C4-2B (cell line): ENCODE measurements around the gene OSBP2.

Experiments
- H3K27ac ChIP-seq: fragments of 450-650 bp; 2 replicates; pipeline ENCODE4 v1.5.1; 2017
- ZFX ChIP-seq: fragments of 450-650 bp; IDR thresholded peaks from 2 replicates; pipeline ENCODE4 v1.6.1; 2017
- TF ChIP-seq, protein P1 (sequence below): fragments of 450-650 bp; conservative IDR thresholded peaks from 2 replicates; pipeline ENCODE4 v1.5.1; 2017; ENCODE audit warnings: mild to moderate bottlenecking

OSBP2 gene

DNA sequence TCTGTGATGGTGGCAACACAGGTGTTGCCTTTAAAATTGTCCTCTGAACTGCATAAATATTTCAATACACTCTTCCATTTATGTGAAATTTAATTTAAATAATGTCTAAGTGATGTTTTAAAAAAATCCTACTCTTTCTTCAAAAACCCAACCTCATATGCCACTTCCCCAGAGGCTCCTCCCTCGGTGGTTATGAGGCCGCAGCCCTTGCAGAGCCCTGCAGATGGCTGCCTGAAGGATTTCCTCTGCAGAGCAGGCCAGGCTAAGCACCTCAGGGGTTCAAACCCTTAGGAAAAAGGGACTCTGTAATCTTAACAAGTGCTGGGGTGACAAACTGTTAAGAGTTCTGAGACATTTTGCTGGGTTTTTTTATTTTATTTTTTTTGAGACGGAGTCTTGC, 248.7 kb downstream of the OSBP2 start:
- no peak for TF ChIP-seq ZFX
- no peak overlapping the region for H3K27ac ChIP-seq

DNA sequence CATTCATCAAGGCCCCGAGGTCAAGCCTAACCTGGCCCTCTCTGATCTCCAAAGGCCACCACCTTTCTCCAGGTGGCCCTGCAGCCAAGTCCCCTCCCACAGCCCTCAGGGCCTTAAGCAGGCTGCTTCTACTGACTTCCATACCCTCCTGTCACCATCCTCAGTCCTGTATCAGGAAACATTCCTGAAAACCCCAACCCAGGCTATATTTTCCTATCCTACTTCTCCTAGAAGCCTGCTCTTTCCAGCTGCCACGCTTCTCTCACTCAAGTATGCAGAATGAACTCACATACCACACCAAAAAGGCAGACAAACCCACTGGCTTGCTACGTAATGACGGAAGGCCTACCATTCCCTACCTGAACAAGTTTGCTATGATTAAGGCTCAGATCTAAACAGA, 250.3 kb downstream of the OSBP2 start:
- H3K27ac ChIP-seq, result no peak overlapping the region
- no peak for TF ChIP-seq ZFX

DNA sequence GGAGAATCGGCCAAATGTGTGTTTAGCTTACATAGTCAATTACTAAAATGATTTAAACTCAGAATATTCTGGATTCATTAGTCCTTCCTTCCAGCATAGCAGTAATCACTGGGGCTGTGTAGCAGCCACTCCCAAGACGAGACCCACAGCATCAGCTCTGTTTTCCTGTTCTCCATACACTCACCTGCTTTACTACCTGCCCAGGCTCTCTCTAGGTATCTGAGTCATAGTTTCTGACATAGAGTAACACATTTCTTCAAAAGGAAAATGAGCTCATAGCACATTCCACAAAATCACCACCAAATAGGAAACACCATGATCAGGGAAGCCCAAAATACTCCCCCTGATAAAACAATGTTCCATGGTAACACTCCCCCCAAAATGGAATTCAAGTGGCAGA, 251.0 kb downstream of the OSBP2 start:
- TF ChIP-seq, protein P1, sequence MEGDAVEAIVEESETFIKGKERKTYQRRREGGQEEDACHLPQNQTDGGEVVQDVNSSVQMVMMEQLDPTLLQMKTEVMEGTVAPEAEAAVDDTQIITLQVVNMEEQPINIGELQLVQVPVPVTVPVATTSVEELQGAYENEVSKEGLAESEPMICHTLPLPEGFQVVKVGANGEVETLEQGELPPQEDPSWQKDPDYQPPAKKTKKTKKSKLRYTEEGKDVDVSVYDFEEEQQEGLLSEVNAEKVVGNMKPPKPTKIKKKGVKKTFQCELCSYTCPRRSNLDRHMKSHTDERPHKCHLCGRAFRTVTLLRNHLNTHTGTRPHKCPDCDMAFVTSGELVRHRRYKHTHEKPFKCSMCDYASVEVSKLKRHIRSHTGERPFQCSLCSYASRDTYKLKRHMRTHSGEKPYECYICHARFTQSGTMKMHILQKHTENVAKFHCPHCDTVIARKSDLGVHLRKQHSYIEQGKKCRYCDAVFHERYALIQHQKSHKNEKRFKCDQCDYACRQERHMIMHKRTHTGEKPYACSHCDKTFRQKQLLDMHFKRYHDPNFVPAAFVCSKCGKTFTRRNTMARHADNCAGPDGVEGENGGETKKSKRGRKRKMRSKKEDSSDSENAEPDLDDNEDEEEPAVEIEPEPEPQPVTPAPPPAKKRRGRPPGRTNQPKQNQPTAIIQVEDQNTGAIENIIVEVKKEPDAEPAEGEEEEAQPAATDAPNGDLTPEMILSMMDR, result no peak
- TF ChIP-seq ZFX, result no peak
- no peak overlapping the region for H3K27ac ChIP-seq

DNA sequence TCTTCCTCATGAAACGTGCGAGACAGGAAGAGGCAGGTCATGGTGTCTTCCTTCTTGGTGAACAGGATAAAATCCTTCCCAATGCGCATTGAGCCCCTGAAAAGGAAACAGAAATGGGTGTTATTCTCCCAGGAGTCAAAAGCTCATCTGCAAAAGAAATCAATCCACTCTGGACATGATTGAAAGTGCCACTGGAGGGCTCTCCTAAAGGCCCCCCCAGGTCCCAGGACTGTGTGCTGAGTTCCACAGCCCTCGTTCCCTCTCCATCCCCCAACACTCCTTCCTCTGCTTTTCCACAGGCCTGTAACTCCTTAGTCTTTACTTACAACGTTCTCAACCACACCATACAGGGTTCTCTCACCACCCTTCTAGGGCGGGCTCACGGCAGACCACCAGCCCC, 251.7 kb downstream of the OSBP2 start:
- H3K27ac ChIP-seq, result no peak overlapping the region
- TF ChIP-seq, protein P1, result no peak
- no peak for TF ChIP-seq ZFX

DNA sequence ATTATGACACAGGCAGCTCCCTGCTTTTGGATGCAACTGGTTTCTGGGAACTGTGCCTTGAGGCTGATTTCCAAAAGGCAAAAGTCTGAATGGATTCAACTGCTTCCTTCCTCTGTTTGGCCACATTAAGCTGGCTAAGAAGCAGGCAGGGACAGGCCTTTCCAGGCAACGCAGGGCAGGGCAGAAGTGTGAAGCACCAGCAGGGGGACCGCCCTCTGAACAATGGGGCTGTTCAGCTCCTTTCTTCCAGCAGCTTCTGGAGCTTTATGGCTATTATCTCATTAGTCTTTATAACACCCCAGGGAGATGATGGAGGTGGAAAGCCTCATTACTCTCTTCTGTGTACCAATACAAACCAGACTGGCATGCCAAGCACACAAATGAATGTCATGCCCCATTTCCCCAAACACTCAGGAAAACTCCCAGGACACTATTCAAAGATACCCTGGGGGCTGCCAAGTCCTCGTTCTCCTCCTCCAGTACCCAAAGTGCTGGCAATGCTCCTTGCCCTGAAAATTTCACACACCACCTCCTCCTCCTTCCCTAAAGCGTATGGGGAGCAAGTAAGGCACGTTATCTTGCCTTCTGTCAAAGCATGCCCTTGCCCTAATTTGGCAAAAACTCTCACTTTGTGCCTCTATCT, 252.6 kb downstream of the OSBP2 start:
- TF ChIP-seq ZFX, result no peak
- TF ChIP-seq, protein P1, result no peak
- H3K27ac ChIP-seq, result no peak overlapping the region

DNA sequence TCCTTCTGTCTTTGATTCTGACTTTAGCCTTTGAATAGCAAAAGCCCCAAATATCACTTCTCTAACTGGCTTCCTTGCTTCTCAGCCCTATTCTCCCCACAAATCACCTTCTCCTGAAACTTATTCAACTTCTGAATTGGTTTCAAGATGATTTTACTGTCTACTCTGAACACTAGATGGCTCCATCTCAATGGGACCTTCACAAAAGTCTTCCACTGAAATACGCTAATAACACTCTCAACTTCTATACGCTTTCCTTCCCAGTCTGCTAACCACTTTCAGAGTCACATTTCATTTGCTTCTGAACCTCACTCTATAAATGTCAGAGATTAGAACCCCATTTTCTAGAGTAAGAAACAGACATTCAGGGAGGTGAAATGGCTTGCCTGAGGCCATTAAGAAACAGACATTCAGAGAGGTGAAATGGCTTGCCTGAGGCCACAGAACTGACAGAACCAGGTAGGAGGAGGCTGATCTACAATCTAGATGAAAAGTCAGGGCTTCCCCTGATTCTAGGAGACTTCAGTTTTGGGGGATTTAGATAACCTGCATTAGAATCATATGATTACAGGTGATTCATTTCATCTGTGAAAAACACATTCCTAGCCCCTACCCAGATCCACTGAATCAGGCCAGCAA, 253.3 kb downstream of the OSBP2 start:
- TF ChIP-seq ZFX, result no peak
- TF ChIP-seq, protein P1, result peak; percentile 57

DNA sequence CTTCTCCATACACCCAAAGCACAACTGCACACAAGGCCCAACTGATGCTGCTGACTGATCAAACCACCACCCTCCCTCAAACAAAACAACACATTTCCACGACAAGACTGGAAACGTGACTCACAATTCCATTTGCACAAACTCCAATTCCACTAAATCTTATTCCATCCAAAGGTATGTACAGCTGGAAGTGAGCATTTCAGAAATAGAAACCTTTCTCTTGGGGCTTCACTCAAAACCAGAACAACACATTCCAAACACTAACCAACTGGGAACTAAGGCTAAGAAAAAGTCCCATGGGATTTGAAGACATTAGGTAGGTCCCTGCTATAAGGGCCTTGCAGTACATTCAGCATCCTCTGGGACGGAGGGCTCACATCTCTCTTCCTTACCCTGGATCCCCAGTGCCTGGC, 254.3 kb downstream of the OSBP2 start:
- H3K27ac ChIP-seq, result no peak overlapping the region
- no peak for TF ChIP-seq ZFX
- TF ChIP-seq, protein P1, result no peak

More for the DNA sequence above, 253.3 kb downstream of the OSBP2 start:
- no peak overlapping the region for H3K27ac ChIP-seq

DNA sequence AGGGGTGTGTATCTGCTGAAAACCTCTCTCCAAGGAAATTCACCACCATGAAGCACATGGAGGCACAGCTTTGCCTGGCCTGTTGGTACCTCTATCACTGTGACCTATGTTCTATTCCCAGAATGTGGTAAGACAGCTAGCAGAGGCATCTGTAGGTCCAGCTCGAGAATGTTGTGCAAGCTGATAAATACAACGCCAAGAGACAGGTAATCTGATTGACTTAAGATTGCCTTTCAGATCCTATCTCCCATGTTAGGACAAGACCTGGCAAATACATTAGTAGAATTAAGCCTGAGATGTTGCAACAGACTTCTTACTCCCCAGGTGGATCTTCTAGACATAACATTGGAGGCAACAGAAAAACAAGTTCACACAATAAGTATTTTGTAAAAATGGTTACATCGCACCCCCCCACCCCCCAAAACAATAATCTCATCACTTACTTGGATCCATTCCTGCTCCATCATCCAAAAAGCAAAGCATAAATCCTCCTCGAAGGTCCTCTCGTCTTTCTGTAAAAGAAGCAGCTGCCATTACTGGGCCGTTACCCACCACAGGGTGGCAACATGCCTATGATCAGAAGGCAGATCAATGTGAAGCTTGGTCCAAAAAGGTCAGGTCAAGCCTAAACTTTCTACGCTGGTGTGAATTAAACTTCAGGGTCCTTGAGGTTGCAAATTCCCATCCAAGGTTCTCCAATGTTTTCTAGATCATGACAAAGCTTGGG, 255.4 kb downstream of the OSBP2 start:
- no peak for TF ChIP-seq ZFX
- TF ChIP-seq, protein P1, result peak; percentile 10; the same call in 1 of the 2 replicates
- no peak overlapping the region for H3K27ac ChIP-seq
